Measurements from ENCODE around the gene CD74.

Gene CD74

DNA sequence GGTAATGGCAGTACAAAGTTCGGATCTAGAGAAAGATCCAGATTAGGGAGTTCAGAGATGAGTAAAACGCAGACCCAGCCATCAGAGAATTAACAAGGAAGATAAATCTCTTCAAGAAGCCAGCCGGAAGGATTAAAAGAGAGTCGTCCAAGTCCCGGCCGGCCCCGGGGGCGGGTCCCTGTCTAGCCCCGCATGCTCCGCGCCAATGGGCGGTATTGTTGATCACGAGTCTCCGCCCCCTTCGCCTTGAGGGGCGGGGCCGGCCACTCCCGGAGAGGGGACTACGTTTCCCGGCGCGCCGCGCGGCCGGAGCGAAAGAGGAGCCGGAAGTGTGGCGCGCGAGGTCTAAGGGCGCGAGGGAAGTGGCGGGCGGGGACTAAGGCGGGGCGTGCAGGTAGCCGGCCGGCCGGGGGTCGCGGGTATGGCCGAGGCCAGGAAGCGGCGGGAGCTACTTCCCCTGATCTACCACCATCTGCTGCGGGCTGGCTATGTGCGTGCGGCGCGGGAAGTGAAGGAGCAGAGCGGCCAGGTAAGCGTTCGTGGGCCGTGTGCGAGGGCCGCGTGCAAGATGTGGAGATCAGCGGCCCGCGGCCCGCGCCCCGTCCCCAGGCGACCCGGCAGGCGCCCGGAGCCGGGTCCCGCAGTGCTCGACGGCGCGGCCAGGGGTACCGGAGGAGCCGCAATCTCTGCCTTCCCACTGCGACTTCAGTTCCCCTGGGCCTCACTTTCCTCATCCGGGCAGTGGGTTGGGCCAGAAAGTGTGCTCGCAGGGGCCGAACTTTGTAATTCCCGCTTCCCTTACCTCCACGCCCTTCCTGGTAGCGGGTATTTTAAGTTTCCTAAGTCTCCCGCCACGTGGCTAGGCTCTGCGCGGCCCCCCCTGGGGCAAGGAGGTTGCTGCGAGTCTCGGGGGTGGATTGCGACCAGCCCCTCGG, 55.1 kb downstream of the CD74 start, which contains the start of gene TCOF1:
Gene TCOF1, plus strand, starts transcription at position 372 of the 935 bp plus-strand sequence. Its CDS starts 50 bp downstream, at position 422.
- peak; percentile 95 to 96 (median 96) for DNase-seq

DNA sequence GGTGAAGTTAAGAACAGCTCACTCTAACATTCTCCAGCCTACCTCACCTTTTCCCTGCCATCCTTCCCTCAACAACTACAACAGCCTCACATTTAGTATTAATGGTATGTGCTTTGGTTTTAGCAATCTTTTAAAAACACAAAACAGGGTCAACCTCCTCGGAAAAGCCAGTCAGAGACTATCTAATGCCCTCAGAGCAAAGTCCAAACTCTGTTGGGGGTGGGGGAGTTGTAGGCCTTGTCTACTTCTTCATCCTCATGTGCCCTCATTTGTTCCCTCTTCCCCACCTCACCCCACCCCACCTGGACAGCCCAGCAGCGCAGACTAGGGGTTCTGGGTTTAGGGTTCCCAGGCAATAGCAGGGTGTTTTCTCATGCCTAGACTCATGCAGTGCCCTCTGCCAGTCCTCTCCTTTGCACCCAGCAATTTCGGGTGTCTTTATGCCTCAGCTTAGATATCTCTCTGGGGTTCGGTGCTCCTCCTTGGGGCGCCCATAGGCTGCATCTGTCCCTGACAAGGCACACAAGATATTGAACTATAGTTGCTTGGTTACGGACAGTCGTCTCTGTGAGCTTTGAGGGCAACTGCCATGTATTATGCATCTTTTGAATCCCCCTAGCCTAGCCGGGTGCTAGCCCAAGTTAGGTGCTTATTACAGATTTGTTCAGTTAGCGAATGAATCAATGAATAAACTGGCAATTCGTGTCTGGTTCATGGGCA, 56.0 kb downstream of the CD74 start:
- no peak for DNase-seq

GRCh38 chr5:150355791-150356190, 56.9 kb downstream of the CD74 start:
- no peak for DNase-seq

DNA sequence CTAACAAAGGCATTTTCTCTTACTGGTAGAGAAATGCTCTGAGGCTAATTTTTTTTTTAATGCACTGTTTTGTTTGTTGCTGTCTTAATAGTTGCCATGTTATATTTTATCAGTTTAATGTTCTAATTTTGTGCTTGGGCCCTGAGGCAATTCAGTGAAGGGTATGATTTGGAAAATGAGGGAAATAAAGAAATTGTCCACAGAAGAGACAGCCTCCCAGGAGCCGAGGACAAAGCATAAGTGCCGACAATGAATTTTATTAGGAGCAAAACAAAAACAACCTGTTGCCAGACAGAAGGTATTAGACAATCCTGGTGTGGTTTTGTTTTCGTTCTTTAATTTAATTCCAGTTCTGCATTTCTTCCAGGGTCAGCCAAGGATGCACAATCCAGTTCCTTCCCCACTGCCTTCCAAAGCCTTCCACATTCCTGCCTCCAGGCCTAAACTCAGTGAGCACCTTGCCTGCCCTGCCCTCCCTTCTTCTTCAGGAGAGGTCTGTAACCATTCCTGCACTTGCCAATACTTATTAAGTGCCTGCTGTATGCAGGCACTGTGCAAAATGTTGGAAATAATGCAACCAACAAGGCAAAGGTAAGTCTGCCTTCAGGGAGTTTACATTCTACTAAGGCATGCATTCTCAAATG, 59.6 kb downstream of the CD74 start:
- no peak for DNase-seq

DNA sequence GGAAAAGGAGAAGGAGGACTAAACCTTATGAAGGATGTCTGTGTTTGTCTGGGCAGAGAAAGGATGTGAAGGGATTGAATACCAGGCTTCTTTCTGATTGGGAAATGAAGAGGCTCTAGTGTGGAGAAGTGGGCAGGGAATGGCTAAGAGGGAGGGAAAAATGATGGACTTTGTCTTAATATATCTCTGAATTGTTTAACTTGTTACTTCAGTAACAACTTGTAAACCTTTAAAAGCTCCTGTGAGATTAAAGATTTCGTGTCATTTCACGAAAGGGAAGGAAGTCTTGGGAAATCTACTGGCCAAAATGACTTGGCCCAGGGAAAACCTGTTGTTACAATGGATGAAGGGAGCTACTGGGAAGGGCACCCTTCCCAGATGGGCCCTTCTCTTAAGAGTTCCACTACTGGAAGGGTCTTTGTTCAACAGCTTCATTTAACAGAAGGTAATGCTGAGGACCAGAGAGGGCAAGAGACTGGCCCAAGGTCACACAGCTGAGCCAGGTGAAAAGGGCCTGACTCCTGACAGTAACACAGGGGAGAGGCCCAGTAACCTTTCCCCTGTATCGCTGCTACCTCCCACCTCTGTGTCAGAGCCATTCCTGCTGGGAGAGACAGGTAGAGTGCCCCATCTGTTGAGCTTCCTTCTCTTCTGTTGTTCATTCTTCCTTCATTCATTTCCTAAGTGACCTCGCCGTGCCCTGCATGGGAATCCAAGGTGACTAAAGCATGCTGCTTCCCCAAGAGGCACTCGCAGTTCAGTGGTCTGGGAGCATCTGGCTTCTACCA, 60.3 kb downstream of the CD74 start:
- DNase-seq: no peak

All from activated CD4-positive, CD25-positive, alpha-beta regulatory T cell (primary cell).